Natural killer cell (primary cell): Measurements from ENCODE around the gene CRYGN. TPM values are rescaled to one million over a fixed set of nuclear protein-coding genes. Genes with fewer than 3 reads are reported as not detected.
A peak's percentile ranks its signal among the peaks of the same experiment; 100 is the strongest.

Experiments
- ATAC-seq, 3 donors: fragments of 150-1000 bp in 2 of 3; fragments of 200-7000 bp in 1 of 3; cut with Tn5 transposase; 1 replicate in 1 of 3; 2 replicates in 2 of 3; pipeline ENCODE4 v1.10.0; 2021; ENCODE audit warnings: mild to moderate bottlenecking in 2 of 3, moderate library complexity in 2 of 3
- DNase-seq, 2 donors: peaks; one replicate each; pipeline versions ENCODE4 v3.0.0 to v3.0.0-alpha.2; 2013 to 2021; ENCODE audit warnings: mixed read lengths in 1 of 2
- H3K27ac ChIP-seq: one replicate; pipeline ENCODE4 v1.5.1; 2013; ENCODE audit warnings: mild to moderate bottlenecking, low read length
- H3K27me3 ChIP-seq: one replicate; pipeline ENCODE4 v1.6.1; 2013; ENCODE audit warnings: low read length; ENCODE audit not compliant: control insufficient read depth, insufficient read depth
- H3K36me3 ChIP-seq: one replicate; pipeline ENCODE4 v1.6.1; 2013; ENCODE audit warnings: low read length; ENCODE audit not compliant: control insufficient read depth, insufficient read depth
- H3K4me1 ChIP-seq: one replicate; pipeline ENCODE4 v1.6.1; 2013; ENCODE audit warnings: low read length; ENCODE audit not compliant: control insufficient read depth, insufficient read depth
- H3K4me3 ChIP-seq: one replicate; pipeline ENCODE4 v1.5.1; 2013; ENCODE audit warnings: low read length
- H3K9me3 ChIP-seq: one replicate; pipeline ENCODE4 v1.6.1; 2013; ENCODE audit warnings: low read length; ENCODE audit not compliant: control insufficient read depth, insufficient read depth
- H3K27ac Mint-ChIP-seq, 2 donors: one replicate each; pipeline ENCODE4 v1.8.0; 2022; ENCODE audit warnings: mild to moderate bottlenecking in 2 of 2, mixed read lengths in 2 of 2, moderate library complexity in 1 of 2
- H3K27me3 Mint-ChIP-seq, 2 donors: one replicate each; pipeline ENCODE4 v1.8.0; 2022; ENCODE audit warnings: low read depth in 2 of 2, mixed read lengths in 2 of 2
- H3K36me3 Mint-ChIP-seq: one replicate; pipeline ENCODE4 v1.8.0; 2022; ENCODE audit warnings: mixed read lengths
- H3K4me1 Mint-ChIP-seq, 2 donors: one replicate each; pipeline ENCODE4 v1.8.0; 2022; ENCODE audit warnings: mixed read lengths in 2 of 2
- H3K4me3 Mint-ChIP-seq: one replicate; pipeline ENCODE4 v1.8.0; 2022; ENCODE audit warnings: mild to moderate bottlenecking, moderate library complexity, mixed read lengths
- H3K9me3 Mint-ChIP-seq, 2 donors: one replicate each; pipeline ENCODE4 v1.8.0; 2022; ENCODE audit warnings: mixed read lengths in 2 of 2
- CTCF ChIP-seq: fragments of 200-600 bp; IDR thresholded peaks from one replicate; pipeline ENCODE4 v1.8.0; 2022; ENCODE audit warnings: antibody characterized with exemption
- WGBS: methylation state at CpG from one replicate; pipeline ENCODE4 v1.1.7; 2013; ENCODE audit warnings: missing lambda C conversion rate; ENCODE audit not compliant: insufficient coverage; 5-methylcytosine and 5-hydroxymethylcytosine counted together
- intact Hi-C: fragments of 100-400 bp; cut with micrococcal nuclease; formaldehyde crosslinking; loops from one replicate; pipeline ENCODE4 v1.14.2; 2022
- total RNA-seq, 4 donors: library from RNA; stranded (reverse); fragments of 120-200 nt in 1 of 4; gene quantifications; one replicate each; pipeline versions ENCODE4 v1.2.3 to v1.2.4, GENCODE V29; 2013 to 2022

Gene CRYGN
- total RNA-seq, 3 donors from 2014 or later (not counting 1 experiment from before 2014, with no cell fraction given), result not detected

GRCh38 chr7:151426904-151427704, 12.8 kb downstream of the CRYGN start:
- peaks cover 7 to 13% of the 10 kb centered on the region in 2 donors for H3K27me3 Mint-ChIP-seq
- Histone ChIP-seq H3K9me3 (no peaks in the 10 kb centered on the region), H3K36me3 (no peaks in the 10 kb centered on the region), H3K27me3 (peaks cover 10% of the 10 kb centered on the region), H3K27ac (no peak overlapping the region), H3K4me1 (peaks cover 47% of the 10 kb centered on the region), H3K4me3 (no peak overlapping the region)
- no peak for TF ChIP-seq CTCF
- no peak for DNase-seq
- no peaks in the 10 kb centered on the region for H3K9me3 Mint-ChIP-seq
- H3K36me3 Mint-ChIP-seq, result no peaks in the 10 kb centered on the region
- peak in 1 of 3 donors; percentile 21 for ATAC-seq
- no peak overlapping the region for H3K27ac Mint-ChIP-seq
- H3K4me1 Mint-ChIP-seq, result peaks cover 12 to 13% of the 10 kb centered on the region in 2 donors
- H3K4me3 Mint-ChIP-seq, result no peak overlapping the region
- intact Hi-C loops, result no loop called here
- 93% methylated on average over 23 of the region's 23 CpGs for WGBS

- Mint-ChIP-seq H3K4me1 (peaks cover 12 to 13% of the 10 kb centered on the region in 2 donors), H3K27me3 (peaks cover 7 to 19% of the 10 kb centered on the region in 2 donors), H3K27ac (no peak overlapping the region), H3K36me3 (no peaks in the 10 kb centered on the region), H3K9me3 (no peaks in the 10 kb centered on the region), H3K4me3 (no peak overlapping the region)
- Histone ChIP-seq H3K4me3 (no peak overlapping the region), H3K27me3 (peaks cover 10% of the 10 kb centered on the region), H3K4me1 (peaks cover 42% of the 10 kb centered on the region), H3K27ac (no peak overlapping the region), H3K36me3 (no peaks in the 10 kb centered on the region), H3K9me3 (no peaks in the 10 kb centered on the region)
- DNase-seq (no peak), ATAC-seq (no peak)
- 95% methylated on average over 14 of the region's 14 CpGs for WGBS
- intact Hi-C loops, result no loop called here
- no peak for TF ChIP-seq CTCF
Observed at GRCh38 chr7:151426441-151426903, 13.5 kb downstream of the CRYGN start.

GRCh38 chr7:151425670-151426440, 14.1 kb downstream of the CRYGN start:
- peaks cover 12 to 13% of the 10 kb centered on the region in 2 donors for H3K4me1 Mint-ChIP-seq
- no peak for DNase-seq
- no peaks in the 10 kb centered on the region for H3K36me3 Mint-ChIP-seq
- Histone ChIP-seq H3K27ac (no peak overlapping the region), H3K4me3 (no peak overlapping the region), H3K9me3 (no peaks in the 10 kb centered on the region), H3K27me3 (peaks cover 10% of the 10 kb centered on the region), H3K36me3 (no peaks in the 10 kb centered on the region), H3K4me1 (peaks cover 36% of the 10 kb centered on the region)
- ATAC-seq, result no peak
- intact Hi-C loops, result no loop called here
- no peak overlapping the region for H3K4me3 Mint-ChIP-seq
- H3K27me3 Mint-ChIP-seq, result peaks cover 8 to 19% of the 10 kb centered on the region in 2 donors
- H3K9me3 Mint-ChIP-seq, result no peaks in the 10 kb centered on the region
- 93% methylated on average over 6 of the region's 7 CpGs for WGBS
- no peak overlapping the region for H3K27ac Mint-ChIP-seq
- no peak for TF ChIP-seq CTCF
